Measurements from ENCODE around the gene TGFBR3L.
A peak's percentile ranks its signal among the peaks of the same experiment; 100 is the strongest.

Gene TGFBR3L

GRCh38 chr19:7914598-7915045 lies at the start of gene TGFBR3L:
Gene TGFBR3L (plus strand): TSS chr19:7914830.
- DNase-seq (ENCODE audit: low spot score) = no peak

DNA sequence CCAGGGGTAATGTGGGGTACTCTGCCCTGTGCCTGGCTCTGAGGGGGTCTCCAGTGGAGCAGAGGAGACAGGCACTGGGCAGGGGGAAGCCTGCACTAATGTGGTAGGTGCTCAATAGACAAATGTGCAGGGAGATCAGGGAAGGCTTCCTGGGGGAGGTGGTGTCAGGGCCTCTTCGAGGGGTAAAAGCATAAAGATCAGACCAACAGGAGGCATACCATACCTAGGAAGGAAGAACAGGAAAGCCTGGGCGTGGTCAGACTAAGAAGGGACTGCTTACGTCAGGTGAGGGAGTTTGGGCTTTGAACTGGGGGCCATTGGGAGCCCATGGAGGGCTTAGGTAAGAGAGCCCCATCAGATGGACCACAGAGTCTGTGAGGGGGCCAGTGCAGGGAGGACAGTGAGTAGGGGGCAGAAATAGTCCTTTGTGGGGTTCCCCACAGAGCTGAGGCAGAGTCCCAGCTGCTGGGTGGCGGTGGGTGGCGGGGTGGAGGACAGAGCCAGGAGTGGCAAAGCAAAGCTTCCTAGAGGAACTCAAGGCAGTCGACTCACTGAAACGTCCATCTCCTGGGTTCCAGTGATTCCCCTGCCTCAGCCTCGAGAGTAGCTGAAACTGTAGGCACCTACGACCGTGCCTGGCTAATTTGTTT lies 49.2 kb upstream of the TGFBR3L start:
- no peak for DNase-seq (ENCODE audit: low spot score)

DNA sequence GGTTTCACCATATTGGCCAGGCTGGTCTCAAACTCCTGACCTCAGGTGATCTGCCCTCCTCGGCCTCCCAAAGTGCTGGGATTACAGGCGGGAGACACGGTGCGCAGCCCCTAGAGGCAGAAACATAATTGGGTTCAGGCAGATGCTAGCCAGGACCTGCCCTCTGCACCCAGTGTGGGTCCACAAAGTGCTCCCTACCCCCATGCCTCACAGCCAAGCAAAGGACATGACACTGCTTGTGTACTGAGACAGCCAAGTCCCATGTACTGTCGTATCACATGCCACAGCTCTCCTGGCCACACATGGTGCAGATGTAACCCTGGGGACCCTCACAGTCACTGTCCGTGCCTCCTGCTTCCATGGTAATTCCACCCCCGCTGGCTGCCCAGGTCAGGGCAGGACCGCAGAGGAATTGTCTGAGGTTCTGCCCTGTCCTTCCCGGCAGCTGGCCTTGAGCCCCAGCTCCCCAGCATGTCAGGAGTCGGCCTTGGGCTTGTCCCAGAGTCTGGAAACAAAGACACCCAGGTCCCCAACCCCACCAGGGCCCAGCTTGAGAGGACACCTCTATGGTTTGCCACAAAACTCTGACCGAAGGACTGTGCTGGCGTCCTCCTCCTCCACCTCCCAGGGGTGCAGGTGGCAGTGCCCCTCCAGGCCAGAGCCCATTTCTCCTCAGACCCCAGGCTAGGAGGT lies 48.1 kb upstream of the TGFBR3L start:
- no peak for DNase-seq (ENCODE audit: low spot score)

- DNase-seq (ENCODE audit: low spot score) = no peak
These were observed 47.4 kb upstream of the TGFBR3L start for GRCh38 chr19:7867092-7867844.

DNA sequence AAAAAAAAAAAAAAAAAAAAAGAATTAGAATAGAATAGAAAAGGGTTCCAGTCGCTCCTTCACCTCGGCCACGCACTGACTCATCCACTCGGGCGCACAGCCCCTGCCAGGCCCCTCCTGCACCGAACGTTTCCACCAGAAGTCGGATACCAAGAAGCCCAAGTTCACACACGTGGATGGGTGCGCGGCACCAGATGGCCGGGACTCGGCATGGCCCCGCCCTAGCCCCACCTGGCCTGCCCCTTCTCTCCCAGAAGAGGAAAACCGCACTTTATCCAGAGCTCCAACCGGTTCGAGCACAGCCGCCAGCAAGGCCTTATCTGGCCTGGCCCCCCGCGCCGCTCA lies 46.3 kb upstream of the TGFBR3L start:
- DNase-seq (ENCODE audit: low spot score) = no peak

- no peak for DNase-seq (ENCODE audit: low spot score)
These were observed 45.8 kb upstream of the TGFBR3L start for GRCh38 chr19:7868671-7869452.

- no peak for DNase-seq (ENCODE audit: low spot score)
These were observed 45.1 kb upstream of the TGFBR3L start for GRCh38 chr19:7869453-7869909.

DNA sequence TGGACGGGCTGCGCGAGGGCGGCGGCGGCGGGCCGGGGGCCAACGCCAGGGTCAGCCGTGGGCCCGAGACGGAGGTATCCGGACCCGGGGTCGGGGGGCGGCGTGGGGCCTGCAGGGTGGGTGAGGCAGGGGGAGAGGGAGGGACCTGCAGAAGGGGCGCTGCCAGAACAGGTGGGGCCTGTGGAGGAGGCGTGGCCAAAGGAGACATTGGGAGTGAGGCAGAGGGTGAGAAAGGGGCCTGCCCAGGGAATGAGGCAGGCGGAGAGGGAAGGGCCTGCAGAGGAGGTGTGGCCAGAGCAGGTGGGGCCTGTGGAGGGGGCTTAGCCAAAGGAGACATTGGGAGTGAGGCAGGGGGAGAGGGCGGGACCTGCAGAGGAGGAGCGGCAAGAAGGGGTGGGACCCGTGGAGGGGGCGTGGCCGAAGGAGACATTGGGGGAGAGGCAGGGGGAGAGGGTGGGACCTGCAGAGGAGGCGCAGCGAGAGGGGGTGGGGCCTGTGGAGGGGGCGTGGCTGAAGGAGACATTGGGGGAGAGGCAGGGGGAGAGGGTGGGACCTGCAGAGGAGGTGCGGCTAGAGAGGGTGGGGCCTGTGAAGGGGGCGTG lies 44.6 kb upstream of the TGFBR3L start:
- no peak for DNase-seq (ENCODE audit: low spot score)

DNA sequence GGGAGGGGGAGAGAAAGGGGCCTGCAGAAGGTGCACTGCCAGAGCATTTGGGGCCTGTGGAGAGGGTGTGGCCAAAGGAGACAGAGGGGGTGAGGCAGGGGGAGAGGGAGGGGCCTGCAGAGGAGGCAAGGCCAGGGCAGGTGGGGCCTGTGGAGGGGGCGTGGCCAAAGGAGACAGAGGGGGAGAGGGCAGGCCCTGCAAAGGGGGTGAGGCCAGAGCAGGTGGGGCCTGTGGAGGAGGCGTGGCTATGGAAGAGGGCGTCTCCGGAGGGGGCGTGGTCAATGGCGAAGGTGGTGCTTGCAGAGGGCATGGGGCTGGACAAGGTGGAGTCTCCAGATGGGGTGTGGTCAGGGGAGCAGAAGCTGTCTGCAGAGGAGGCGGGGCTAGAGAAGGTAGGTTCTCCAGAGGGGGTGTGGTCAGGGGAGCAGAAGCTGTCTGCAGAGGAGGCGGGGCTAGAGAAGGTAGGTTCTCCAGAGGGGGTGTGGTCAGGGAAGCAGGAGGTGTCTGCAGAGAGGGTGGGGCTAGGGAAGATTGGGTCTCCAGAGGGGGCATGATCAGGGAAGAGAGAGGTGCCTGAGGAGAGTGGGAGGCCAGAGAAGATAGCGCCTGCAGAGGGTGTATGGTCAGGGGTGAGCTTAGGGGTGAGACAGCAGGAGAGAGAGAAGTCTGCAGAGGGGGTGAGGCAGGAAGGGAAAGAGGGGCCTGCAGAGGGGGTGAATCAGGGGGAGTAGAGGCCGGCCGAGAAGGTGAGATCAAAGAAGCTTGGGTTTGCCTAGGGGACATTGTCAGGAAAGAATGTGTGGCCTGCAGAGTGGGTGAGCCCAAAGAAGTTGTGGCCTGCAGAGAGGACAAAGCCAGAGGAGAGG lies 43.8 kb upstream of the TGFBR3L start:
- DNase-seq (ENCODE audit: low spot score) = no peak

GRCh38 chr19:7871437-7872305 lies 43.0 kb upstream of the TGFBR3L start:
- DNase-seq (ENCODE audit: low spot score) = peak; percentile 74

- no peak for DNase-seq (ENCODE audit: low spot score)
These were observed 42.1 kb upstream of the TGFBR3L start for GRCh38 chr19:7872306-7873204.

GRCh38 chr19:7873304-7874075 lies 41.1 kb upstream of the TGFBR3L start:
- DNase-seq (ENCODE audit: low spot score) = no peak

DNA sequence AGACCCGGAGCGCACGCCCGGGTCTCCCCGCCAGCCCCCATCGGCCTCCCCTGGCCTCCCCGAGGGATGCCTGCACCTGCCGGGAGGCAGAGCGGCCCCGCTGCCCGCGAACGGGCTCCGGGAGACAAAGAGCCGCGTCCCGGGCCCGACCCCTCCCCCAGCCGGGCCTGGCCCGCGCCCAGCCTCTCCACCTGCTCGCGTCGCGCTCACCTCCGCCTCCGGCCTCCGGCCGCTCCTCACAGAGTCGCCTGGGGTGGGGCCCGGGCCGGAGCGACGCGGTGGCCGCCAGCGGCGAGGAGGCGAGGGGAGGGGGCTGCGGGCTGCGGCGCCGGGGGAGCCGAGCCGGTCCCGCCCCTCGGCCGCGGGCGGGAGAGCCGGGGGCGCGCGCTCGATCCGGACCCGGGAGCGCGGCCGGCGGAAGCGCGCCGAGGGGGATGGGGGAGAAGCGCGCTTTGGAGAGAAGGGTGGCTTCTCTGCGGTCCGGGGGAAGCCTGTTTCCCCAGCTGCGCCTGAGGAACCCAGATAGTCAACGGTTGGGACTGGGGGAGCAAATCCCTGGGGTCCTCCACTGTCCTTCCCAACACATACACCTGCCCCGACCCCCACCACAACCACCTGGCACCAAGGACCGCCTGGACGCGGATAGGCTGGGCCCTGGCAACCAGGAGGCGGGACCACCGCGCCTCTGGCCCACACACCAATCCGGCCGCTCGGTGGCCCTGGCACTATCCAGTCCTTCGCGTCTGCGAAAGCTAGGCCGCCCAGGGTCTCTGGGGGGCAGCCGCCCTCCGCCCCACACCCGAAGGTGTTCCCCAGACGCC lies 40.3 kb upstream of the TGFBR3L start, which contains the start of gene PRR36:
Gene PRR36 (minus strand): TSS at position 315 of the 821 bp plus-strand sequence. CDS start 701 bp downstream, outside the sequence.
- no peak for DNase-seq (ENCODE audit: low spot score)

DNA sequence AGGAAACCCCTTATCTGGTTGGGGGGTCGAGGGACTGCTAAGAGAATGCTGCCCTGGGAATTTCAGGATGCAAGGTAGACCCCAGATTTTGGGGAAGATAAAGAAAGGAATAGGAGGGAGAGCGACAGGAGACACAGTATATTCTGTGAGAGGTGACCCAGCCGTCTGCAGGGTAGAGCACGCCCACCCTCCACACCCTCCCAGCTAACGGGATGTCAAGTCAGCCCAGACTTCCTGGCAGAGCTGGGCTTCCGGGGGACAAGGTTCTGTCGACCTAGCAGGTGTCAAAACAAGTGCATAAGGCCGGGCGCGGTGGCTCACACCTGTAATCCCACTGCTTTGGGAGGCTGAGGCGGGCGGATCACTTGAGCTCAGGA lies 39.7 kb upstream of the TGFBR3L start:
- DNase-seq (ENCODE audit: low spot score) = no peak

GRCh38 chr19:7877249-7877836 lies 37.3 kb upstream of the TGFBR3L start:
- no peak for DNase-seq (ENCODE audit: low spot score)

DNA sequence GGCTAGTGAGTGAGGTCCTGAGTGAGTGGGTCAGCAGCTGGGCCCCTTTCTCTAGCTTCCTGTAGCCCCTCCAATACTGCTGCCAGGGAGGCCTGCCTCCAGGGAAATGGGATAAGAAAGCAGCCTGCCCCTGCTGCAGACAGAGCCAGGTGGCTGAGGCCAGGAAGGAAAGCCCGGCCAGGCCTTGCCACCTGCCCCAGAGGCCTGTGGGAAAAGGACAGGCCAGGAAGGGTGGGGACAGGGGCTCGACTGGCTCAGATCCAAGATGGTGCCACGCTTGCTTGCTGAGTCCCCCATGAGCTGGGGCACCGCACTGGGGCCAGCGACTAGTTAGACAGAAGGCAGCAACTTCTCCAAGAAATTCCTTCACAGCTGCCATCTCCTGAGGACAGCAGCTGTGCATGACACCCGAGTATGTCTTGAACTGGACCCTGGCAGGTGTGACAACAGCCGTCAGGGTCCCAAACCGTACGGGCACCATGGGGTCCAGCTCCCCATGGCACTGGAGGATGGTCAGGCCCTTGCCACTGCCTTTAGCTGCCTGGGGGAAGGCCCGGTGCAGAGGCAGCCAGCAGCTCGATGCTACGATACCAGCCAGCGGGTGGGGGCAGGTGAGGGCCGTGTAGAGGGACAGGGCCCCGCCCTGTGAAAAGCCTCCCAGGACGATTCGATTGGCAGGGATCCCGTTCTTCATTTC lies 35.4 kb upstream of the TGFBR3L start:
- no peak for DNase-seq (ENCODE audit: low spot score)

Measured in globus pallidus (tissue), 1 donor.